ENCODE data around the gene HBM.
"Not testable (repeated sequence)": the region's sequence is repeated elsewhere in the genome, so short reads cannot be mapped to it uniquely, and the experiment has no call there.

HBM gene, protein sequence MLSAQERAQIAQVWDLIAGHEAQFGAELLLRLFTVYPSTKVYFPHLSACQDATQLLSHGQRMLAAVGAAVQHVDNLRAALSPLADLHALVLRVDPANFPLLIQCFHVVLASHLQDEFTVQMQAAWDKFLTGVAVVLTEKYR

DNA sequence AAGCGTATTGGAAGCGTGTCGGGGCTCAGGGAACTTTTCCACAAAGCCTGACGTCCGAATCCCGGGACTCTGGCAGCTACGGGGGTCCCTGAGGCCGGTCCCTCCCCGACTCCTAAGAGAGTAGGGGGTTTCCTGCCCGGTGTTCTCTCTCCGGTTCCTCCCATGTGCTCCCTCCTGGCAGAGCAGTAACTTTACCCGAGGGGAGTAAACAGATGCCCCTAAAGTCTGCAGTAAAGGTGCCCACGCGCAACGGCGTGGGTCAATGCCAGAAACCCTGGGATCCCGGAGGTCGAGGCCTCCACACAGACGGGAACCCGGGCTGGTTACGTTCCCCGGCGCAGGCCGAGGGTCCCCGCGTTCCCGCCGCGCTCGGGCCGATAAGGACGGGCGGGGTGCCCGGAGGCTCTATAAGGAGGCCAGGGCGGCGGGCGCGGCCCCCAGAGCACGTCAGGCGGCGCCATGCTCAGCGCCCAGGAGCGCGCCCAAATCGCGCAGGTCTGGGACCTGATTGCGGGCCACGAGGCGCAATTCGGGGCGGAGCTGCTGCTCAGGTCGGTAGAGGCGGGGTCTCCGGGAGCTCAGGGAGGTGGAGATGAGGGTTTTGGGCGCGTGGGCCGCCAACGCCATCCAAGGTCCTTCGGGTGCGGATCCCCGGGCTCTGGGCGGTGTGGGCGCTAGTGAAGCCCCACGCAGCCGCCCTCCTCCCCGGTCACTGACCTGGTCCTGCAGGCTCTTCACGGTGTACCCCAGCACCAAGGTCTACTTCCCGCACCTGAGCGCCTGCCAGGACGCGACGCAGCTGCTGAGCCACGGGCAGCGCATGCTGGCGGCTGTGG, at the start of gene HBM:
HBM (plus strand) TSS at position 440 of the 836 bp plus-strand sequence; CDS start at position 460, 20 bp downstream.
- DNase-seq (ENCODE audit: low read depth), result no peak

DNA sequence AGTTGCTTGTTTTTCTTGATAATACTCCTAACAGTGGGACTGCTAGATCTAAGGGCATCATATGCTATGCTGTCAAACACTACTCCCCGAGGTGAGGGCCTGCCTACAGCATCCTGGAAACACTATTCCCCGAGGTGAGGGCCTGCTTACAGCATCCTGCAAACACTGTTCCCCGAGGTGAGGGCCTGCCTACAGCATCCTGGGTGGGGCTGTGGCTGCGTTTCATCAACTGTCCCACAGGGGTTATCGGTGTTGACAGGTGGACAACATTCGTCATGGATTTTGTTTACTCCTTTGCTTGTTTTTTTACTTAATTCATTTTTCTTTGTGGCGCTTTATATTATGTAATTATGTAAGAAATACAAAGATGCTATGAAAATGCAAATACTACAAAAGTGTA, 49.8 kb upstream of the HBM start:
- DNase-seq (ENCODE audit: low read depth), result no peak

DNA sequence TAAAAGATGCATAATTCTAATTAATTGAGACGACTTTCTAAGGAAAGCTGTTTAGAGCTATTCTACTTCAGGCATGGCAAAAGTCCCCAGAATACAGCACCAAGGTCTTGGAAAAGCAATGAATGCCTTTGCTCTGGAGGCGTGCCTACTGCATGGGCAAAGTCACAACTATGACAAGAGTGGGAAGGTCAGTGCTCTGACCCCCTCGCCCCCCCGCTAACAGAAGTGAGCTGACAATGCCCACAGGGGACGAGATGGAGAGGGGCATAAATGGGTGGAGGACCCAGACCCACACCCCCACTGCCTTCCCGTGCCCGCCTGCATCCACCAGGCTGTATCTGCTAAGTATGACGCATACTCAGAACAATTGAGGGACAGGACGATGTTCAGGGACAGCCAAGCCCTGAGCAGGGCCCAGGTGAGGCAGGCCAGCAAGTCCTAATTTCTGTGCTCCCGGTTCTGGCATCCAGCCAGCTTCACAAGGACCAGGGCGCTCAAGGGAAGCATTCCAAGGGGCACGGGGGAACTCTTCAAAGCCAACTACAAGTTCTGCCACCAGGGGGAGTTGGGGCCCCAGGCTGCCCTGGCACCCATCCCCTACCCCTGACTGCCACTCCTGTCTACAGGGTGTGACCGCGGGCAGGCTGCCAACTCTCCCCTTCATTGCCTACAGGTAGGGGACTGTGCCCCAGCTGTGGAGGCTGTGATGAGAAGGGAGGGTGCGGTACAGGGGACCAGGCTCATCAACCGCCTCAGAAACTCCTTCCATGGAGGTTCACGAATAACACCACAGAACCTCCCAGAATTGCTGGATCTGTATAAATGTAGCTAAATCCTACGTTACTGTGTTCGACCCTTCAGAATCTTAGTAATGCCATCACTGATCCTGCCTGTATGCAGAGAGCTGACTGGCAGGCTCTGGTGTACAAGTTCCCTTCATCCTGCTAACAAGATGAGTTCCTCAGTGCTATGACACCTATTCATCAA, 48.1 kb upstream of the HBM start:
- DNase-seq (ENCODE audit: low read depth), result peak; percentile 47

DNA sequence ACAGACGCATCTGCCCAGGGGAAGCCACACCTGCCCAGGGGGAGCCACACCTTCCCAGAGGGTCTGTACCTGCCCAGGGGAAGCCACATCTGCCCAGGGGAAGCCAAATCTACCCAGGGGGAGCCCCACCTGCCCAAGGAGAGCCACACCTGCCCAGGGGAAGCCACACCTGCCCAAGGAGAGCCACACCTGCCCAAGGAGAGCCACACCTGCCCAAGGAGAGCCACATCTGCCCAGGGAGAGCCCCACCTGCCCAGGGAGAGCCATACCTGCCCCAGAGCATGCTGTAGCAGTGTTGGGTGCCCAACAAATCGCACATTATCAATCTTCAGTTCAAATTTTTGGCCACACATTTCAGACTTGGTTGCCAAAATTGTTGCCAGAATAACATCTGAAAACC, 46.9 kb upstream of the HBM start:
- no peak for DNase-seq (ENCODE audit: low read depth)

DNA sequence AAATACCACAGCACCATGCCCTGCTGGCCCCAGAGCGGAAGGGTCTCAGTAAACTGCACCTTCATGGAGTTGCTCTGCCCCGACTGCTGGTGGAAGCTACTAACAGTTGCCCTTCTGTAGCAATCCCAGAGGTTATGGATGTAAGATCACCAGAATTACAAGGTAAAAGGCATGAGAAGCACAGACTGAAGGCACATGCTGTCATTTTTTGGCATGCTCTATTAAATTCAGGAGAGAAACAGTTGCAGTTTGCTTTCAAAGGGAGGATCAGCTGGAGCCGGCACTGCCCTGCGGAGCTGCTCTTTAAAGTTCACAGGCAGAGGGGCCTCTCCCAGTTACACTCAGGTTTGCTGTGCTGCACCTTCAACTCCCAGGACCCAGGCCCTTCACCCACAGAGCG, 46.5 kb upstream of the HBM start:
- DNase-seq (ENCODE audit: low read depth), result no peak

DNA sequence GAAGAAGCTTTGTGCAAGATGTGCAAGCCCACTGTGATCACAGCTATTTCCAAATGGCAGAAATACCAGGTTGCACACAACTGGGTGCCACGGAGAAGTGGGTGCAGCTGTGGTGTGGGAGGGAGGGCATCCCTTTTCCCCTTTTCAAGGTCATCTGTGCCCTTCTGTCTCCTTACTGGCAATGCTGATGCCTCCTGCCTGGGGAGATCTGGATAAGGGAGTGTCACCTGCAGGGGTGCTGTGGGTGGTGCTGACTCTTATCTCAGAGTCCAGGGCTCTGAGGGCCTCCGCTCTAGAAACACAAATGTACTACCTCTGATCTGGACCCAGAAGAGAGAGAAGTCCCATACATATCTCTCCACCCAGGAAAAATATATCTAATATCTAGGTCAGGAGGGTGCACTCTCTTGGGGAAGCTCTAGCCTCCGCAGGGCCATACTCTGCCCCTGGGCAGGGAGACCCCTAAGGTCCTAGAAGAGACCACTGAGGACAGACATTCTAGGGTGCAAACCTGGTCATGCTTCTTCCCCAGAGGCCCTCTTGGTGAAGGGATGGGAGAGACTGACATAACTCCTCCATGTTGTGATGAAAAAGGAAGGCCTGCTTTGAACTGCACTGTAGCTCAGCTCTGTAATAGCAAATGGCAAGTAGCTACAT, 45.8 kb upstream of the HBM start:
- DNase-seq (ENCODE audit: low read depth), result no peak

DNA sequence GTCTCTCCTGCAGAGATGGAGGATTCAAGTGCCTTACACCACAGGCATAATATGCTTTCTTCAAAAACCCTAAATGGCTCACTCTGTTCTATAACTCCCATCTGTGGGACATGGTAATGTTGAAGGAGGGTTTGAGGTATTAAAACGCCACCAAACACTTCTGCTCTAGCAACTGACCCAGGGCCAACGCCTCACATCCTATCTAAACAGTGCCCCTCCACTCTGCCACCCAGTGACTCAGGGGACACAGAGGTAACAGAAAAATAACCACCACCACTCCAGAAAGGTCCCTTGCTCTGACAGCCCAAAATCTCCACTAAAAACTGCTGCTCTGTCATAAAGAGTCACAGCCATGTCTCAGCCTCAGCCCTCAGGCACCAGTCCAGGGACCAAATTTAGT, 45.0 kb upstream of the HBM start:
- no peak for DNase-seq (ENCODE audit: low read depth)

DNA sequence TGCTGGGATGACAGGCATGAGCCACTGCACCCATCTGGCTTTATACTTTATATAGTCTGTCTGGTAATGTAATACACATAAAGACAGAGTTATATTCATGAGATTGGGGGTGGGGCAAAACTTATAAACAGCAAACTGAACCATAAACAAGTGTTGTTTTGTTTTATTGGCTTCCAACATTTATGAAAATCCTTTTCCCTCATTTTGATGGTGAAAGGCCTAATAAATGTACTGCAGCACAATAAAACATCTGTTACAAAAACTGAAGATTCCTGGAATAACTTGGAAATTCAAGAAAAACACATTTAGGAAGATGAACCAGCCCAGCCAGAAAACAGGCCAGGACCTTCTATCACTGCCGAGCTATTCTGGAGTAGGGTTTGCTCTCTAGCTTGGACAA, 43.4 kb upstream of the HBM start:
- no peak for DNase-seq (ENCODE audit: low read depth)

DNA sequence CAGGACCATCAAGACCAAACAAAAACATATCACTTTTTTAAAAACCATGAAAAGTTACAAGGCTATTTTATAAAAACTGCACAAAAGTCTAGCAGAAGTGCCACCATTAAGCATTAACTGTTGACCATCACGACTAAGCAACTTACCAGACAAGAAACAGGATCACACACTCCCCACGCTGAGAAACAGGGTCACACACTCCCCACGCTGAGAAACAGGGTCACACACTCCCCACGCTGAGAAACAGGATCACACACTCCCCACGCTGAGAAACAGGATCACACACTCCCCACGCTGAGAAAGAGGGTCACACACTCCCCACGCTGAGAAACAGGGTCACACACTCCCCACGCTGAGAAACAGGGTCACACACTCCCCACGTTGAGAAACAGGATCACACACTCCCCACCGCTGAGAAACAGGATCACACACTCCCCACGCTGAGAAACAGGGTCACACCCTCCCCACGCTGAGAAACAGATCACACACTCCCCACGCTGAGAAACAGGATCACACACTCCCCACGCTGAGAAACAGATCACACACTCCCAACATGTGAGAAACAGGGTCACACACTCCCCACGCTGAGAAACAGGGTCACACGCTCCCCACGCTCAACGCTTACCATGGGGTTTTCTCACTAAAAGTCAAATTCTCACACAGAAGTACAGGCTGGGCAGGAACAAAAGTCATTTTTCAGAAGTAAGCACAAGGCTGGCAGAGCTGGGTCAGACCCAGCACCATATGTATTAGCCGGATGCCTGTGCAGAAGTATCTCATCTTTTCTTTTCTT, 42.0 kb upstream of the HBM start:
- DNase-seq (ENCODE audit: low read depth), result not testable (repeated sequence)

DNA sequence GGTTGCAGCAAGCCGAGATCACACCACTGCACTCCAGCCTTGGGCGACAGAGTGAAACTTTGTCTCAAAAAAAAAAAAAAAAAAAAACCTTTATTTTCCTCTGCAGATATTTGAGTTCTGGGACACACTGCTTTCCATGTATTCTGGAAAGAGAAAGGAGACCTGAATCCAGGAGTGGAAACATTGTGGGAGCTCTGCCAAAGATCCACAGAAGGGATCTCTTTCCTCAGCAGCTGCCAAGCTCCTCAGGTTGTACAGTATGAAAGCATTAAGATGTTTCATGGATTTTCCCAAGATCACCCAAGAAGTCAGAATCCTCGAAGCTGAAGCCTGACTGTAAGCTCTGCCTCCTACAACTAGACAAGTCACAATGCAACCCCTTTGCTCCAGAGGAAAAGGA, 40.8 kb upstream of the HBM start:
- DNase-seq (ENCODE audit: low read depth), result no peak

DNA sequence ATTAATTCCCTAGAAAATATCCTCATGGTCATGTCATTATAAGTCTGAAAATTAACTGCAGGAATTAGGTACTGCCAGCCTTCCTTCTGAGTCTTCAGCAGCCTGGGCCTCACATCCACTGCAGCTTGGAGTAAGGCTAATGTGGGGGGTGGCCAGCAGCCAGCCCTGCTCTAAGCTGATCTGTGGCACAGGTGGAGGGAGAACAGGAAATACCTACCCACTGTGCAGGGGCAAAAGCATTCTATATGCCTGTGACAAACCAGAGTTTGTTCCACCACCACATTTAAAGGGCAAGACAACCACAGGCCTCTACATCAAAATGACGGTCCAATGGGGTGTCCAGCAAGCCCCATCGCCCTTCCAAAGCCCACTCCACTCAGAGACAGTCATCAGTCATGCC, 36.7 kb upstream of the HBM start:
- DNase-seq (ENCODE audit: low read depth), result no peak

DNA sequence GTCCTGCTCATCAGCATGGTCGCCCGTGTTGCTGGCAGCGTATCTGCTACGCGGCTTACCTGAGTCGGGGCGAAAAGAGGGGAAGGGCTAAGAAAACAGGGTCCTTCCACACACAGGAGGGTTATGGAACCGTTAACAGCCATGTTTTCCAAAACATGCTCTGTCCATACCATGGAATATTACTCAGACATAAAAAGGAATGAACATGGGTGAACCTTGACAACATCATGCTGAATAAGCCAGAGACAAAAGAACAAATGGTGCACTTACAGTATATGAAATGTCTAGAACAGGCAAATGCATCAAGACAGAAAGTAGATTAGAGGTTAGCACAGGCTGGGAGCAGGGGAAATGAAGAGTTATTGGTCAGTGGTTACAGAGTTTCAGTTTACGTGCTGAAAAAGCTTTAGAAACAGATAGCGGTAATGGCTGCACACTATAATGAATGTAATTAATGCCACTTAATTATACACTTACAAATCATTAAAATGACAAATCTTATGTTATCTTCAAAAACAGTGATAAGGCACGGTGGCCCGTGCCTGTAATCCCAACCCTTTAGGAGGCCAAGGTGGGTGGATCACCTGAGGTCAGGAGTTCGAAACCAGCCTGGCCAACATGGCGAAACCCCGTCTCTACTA, 35.1 kb upstream of the HBM start:
- DNase-seq (ENCODE audit: low read depth), result no peak

DNA sequence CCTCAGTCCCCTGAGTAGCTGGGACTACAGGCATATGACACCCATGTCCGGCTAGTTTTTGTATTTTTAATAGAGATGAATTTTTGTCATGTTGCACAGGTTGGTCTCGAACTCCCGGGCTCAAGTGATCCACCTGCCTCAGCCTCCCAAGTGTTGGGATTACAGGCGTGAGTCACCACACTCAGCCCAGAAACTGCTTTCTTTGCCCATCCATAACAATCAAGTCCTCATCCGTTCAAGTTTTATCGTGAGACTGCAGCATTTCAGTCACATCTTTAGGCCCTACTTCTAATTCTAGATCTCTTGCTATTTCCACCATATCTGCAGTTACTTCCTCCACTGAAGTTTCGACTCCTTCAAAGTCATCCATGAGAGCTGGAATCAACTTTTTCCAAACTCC, 33.7 kb upstream of the HBM start:
- DNase-seq (ENCODE audit: low read depth), result no peak

DNA sequence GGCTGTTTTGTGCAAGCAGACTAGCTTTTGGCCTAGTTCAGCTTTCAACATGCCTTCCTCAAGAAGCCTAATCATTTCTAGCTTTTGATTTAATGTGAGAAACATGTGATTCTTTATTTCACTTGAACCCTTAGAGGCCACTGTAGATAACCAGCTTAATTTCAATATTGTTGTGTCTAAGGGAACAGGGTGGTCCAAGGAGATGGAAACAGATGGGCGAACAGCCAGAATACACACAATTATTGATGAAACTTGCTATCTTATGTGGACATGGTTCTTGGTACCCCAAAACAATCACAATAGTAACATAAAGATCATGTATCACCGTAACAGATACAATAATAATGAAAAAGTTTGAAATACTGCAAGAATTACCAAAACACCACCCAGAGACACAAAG, 32.1 kb upstream of the HBM start:
- DNase-seq (ENCODE audit: low read depth), result no peak

DNA sequence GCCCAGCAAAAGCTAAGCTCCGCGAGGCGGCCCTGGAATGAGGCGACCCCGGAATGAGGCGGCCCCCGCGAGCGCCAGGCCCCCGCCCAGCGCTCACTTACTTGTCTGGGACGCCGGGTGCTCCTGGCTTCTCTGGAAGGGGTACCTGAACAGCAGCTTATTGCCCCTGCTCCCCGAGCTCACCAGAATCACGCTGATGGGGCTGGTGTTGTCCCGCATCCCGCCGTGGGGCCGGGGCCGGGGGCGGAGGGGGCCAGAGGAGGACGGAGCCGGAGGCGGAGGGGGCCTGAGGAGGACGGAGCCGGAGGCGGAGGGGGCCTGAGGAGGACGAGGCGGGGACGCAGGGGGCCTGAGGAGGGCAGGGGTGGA, 27.7 kb upstream of the HBM start:
- DNase-seq (ENCODE audit: low read depth), result peak; percentile 7

DNA sequence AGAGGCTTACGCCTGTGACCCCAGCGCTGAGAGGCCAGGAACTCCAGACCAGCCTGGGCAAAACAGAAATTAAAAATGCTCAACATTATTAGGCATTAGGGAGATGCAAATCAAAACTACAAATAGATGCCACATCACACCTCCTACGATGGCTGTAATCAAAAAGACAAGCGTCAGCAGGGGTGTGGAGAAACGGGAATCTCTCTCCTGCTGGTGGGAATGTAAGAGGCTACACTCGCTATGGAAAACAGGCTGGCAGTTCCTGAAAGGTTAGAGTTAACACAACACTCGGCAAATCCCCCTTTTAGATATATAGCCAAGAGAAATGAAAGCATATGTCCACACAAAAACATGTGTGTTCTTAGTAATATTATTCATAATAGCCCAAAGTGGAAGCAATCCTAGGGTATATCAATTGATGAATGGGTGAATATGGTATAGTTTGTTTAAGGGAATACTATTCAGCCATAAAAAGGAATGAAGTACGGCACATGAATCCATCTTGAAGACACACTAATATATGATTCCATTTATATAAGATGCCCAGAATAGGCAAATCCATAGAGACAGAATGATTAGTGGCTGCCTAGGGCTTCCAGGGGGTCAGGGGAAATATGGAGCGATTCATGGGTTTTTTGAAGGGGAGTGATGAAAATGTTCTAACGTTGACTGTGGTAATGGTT, 25.5 kb upstream of the HBM start:
- DNase-seq (ENCODE audit: low read depth), result no peak

DNA sequence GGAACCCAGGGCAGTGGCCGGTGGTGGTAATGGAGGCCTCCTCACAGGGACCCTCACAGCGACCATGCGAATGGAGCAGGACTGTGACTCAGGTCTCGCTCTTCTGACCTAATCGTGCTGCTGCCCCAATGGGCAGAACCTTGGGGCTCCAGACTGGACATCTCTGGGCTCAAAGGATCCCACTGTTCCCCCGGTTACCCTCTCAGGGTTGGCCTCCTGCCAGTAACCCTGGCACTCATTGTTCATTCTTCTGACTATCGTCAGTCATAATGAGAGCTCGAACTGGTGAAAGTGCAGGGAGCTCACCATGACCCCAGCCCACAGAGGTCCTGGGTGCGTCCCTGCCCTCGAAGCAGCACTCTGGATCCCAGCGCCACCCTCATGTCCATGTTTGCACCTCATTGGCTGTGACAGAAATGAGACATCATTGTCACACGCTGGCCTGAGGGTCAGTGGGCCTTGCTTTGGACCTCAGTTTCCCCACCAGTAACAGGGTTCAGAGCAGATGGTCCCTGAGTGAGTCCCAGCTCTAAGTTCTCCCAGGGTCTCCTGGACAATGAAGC, 23.3 kb upstream of the HBM start:
- no peak for DNase-seq (ENCODE audit: low read depth)

DNA sequence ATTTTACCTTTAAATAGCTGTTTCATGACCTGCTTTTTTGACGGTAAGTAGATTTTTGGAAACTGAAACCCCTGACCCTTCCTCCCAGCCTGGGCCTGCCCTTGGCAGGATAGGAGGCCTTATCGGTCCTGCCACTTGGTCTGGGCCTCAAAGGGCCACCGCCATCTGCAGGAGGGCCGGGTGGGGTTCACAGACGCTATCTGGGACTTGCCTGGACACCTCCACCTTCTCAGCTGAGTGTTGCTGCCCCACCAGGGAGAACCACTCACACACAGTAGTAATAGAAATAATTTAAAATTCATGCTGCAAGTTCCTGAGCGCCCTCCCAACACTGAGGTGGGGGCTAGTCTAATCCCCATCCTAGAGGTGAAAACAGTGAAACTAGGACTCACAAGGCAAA, 22.7 kb upstream of the HBM start:
- DNase-seq (ENCODE audit: low read depth), result no peak

DNA sequence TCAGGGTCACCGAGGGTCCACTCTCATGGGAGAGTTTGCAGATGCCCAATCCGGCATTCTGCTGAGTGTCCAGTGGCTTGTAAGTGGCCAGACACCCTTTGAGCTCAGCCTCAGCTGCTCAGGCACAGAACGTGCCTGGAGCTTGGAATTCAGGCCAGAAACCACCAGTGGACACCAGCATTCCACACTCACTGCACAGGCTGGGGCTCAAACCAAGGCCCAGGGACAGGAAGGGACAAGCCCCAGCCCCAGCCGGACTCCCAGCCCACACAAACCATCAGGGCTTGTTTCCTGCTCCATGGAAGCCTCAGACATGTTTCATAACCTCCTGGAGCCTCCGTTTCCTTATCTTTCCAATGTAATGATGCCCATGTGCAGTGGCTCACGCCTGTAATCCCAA, 22.3 kb upstream of the HBM start:
- no peak for DNase-seq (ENCODE audit: low read depth)

DNA sequence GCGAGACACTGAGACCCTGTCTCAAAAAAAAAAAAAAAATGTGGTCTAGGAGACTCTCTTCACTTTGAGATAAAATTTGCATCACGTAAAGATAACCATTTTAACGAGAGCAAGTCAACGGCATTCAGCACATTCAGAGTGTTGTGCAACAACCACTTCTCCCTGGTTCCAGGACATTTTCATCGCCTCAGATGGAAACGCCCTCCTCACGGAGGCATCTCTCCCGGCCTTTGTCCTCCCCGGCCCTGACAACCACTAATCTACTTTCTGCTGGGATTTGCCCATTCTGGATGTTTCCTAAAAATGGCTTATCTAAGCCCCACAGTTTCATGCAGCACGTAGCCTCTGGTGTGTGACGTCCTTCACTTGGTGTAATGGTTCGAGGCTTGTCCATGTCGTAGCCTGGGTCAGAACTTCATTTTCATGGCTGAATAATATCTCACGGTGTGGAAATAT, 21.0 kb upstream of the HBM start:
- DNase-seq (ENCODE audit: low read depth), result no peak

All from stimulated activated CD8-positive, alpha-beta memory T cell treated with anti-CD3 and anti-CD28 coated beads, Interleukin-4, amount 100 ng/mL, for 24 hours (primary cell).